ENCODE data around the gene SLC38A2.
A peak's percentile ranks its signal among the peaks of the same experiment; 100 is the strongest.

SLC38A2 gene

DNA sequence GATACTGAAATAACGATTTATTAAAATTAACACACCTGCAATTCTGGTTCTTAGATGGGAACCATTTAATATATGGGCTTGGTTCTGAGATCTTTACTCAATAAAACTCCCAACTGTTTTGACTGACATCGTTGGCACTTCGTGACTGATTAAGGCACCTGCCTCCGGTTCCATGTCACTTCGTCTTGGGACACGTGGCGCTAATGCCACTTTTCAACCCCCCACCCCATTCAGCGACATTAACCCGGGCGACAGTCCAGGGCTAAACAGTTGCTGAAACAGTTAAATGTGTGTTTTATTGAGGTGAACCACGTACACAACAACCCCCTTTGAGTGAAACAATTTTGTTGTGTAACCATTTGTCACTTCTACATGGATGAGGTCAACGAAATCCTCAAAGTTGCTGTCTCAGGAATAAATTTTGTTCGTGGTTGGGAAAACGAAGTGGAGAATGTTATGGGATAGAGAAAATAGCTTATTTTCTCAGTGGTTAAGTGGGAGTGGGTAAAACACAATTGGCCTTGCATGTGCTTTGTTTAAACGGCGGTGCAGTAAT is 9.9 kb upstream of the SLC38A2 start:
- H3K4me3 ChIP-seq (ENCODE audit: low read depth, low read length): peak overlapping the region; percentile 91
- TF ChIP-seq, protein P1, sequence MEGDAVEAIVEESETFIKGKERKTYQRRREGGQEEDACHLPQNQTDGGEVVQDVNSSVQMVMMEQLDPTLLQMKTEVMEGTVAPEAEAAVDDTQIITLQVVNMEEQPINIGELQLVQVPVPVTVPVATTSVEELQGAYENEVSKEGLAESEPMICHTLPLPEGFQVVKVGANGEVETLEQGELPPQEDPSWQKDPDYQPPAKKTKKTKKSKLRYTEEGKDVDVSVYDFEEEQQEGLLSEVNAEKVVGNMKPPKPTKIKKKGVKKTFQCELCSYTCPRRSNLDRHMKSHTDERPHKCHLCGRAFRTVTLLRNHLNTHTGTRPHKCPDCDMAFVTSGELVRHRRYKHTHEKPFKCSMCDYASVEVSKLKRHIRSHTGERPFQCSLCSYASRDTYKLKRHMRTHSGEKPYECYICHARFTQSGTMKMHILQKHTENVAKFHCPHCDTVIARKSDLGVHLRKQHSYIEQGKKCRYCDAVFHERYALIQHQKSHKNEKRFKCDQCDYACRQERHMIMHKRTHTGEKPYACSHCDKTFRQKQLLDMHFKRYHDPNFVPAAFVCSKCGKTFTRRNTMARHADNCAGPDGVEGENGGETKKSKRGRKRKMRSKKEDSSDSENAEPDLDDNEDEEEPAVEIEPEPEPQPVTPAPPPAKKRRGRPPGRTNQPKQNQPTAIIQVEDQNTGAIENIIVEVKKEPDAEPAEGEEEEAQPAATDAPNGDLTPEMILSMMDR (IDR thresholded peaks at IDR 0.05; ENCODE audit: borderline replicate concordance, insufficient read depth, low read depth, low read length): no peak

DNA sequence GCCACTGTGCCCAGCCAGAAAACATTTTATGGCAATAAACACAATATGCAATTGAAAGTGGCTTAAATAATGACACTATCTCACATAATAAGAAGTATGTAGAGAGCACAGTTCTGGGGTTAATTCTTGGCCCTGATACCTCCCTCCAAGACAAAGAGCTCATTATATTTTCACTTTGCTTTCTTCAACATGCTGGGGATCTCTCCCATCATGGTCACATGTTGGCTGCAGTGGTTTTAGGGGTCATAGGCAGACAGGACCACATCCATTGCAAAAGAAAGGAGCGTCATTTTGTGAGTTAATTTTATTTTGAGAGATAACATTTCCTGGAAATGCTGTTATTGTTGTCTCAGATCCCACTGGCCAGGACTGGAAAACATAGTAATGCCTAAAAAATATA is 8.3 kb upstream of the SLC38A2 start:
- H3K4me3 ChIP-seq (ENCODE audit: low read depth, low read length): no peak overlapping the region
- TF ChIP-seq, protein P1 (IDR thresholded peaks at IDR 0.05; ENCODE audit: borderline replicate concordance, insufficient read depth, low read depth, low read length): no peak

DNA sequence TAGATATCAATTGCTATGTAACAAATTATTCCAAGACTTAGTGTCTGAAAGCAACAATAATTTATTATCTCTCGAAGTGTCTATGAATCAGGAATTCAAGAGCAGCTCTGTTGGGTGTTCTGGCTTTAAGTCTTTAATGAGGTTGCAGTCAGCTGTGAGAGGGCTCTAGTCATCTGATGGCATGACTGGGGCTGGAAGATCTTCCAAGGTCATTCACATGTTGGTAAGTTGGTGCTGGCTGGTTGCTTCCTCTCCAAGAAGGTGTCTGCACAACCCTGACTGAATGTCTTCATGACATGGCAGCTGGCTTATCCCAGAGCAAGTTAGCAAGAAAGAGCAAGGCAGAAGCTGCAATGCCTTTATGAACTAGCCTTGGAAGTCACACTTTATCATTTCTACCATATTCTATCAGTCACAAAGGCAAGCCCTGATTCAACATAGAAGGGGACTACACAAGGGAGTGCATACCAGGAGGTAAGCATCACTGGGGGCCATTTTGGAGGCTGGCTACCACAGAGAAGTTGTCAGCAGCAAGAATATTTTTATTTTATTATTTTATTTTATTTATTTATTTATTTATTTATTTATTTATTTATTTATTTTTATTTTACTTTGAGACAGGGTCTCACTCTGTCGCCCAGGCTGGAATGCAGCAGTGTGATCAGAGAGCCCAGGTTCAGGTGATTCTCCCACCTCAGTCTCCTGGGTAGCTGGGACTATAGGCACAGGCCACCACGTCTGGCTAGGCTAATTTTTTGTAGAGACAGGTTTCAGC is 7.6 kb upstream of the SLC38A2 start:
- TF ChIP-seq, protein P1 (IDR thresholded peaks at IDR 0.05; ENCODE audit: borderline replicate concordance, insufficient read depth, low read depth, low read length): no peak
- H3K4me3 ChIP-seq (ENCODE audit: low read depth, low read length): no peak overlapping the region

DNA sequence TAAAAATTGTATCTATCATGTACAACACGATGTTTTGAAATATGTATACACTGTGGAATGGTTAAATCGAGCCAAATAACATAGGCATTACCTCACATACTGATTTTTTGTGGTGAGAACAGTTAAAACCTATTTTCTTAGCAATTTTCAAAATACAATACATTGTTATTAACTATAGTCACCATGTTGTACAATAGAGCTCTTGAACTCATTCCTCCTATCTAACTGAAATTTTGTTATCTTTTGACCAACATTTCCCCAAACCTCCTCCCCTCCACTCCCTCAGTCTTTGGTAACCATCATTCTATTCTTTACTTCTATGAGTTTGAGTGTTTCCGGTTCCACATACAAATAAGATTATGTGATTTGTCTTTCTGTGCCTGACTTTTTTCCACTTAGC is 6.8 kb upstream of the SLC38A2 start:
- TF ChIP-seq, protein P1 (IDR thresholded peaks at IDR 0.05; ENCODE audit: borderline replicate concordance, insufficient read depth, low read depth, low read length): no peak
- H3K4me3 ChIP-seq (ENCODE audit: low read depth, low read length): no peak overlapping the region

DNA sequence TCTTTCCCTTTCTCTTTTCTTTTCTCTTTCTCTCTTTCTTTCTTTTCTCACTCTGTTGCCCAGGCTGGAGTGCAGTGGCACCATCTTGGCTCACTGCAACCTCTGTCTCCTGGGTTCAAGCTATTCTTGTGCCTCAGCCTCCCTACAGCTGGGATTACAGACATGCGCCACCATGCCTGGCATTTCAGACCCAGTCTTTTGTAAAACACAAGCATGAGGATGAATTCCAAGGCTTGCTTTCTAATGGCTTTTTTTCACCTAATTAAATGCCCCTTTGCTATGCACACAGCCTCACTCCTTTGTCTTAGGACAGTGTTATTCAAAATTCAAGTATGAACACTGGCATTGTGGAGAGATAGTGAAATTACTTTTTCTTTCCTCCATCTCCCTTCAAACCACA is 6.0 kb upstream of the SLC38A2 start:
- TF ChIP-seq, protein P1 (IDR thresholded peaks at IDR 0.05; ENCODE audit: borderline replicate concordance, insufficient read depth, low read depth, low read length): no peak
- no peak overlapping the region for H3K4me3 ChIP-seq (ENCODE audit: low read depth, low read length)

DNA sequence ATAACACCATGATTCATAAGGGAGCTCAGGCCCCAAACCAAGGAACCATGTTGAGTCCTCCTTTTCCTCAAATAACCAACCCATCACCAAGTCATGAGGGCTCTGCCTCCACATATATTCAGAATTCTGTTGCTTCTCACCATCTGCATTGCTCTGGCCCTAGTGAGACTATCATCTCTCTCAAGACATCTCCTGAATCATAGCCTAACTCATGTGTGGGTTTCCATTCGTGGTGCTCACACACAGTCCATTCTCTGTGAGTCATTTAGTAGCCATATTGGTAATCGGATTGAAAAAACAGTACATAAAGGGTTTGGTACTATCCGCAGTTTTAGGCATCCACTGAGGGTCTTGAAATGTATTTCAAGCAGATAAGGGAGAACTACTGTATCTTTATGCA is 5.1 kb upstream of the SLC38A2 start:
- TF ChIP-seq, protein P1 (IDR thresholded peaks at IDR 0.05; ENCODE audit: borderline replicate concordance, insufficient read depth, low read depth, low read length): no peak
- H3K4me3 ChIP-seq (ENCODE audit: low read depth, low read length): no peak overlapping the region

DNA sequence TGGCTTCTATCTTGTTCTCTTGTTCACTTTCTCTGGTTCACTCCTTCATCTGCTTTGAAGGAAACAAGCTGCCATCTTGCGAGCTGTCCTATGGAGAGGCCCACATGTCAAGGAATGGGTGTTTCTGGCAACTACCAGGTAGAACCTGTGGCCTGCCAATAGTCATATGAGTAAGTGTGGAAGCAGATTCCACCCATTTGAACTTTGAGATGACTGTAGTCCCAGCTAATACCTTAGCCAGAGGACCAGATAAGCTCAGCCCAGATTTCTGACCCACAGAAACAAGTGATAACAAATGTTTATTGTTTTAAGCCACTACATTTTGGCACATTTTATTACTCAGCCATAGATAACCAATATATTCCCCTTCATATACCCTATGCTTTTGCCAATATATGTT is 4.0 kb upstream of the SLC38A2 start:
- TF ChIP-seq, protein P1 (IDR thresholded peaks at IDR 0.05; ENCODE audit: borderline replicate concordance, insufficient read depth, low read depth, low read length): no peak
- H3K4me3 ChIP-seq (ENCODE audit: low read depth, low read length): no peak overlapping the region
